GM12878 (cell line): ENCODE data around the gene TM4SF1.

ENCODE experiments used
- ATF7 ChIP-seq: fragments of 450-650 bp; IDR thresholded peaks from 2 replicates; pipeline ENCODE4 v1.6.1; 2016; ENCODE audit warnings: low read depth, mild to moderate bottlenecking
- CTCF ChIP-seq, 3 experiments: IDR thresholded peaks in 2 of 3; conservative IDR thresholded peaks in 1 of 3; 2 replicates each; pipeline ENCODE4 v1.5.1; 2011; ENCODE audit warnings: low read depth in 3 of 3, low read length in 3 of 3, mild to moderate bottlenecking in 3 of 3, control low read depth in 2 of 3, moderate library complexity in 2 of 3, inconsistent platforms in 1 of 3, mixed read lengths in 1 of 3; ENCODE audit not compliant: control insufficient read depth in 2 of 3, insufficient read depth in 1 of 3; ENCODE audit errors: extremely low read depth in 1 of 3
- EZH2 ChIP-seq: IDR thresholded peaks from 2 replicates; pipeline ENCODE4 v1.6.1; 2012; ENCODE audit warnings: low read depth, mild to moderate bottlenecking, control low read depth, inconsistent platforms, low read length, borderline replicate concordance; ENCODE audit not compliant: control insufficient read depth
- MAX ChIP-seq: IDR thresholded peaks from 2 replicates; pipeline ENCODE4 v1.6.1; 2012; ENCODE audit warnings: low read depth, low read length, improper control_type of control experiment
- RAD21 ChIP-seq: IDR thresholded peaks from 2 replicates; pipeline ENCODE4 v1.6.1; 2011; ENCODE audit warnings: mild to moderate bottlenecking, low read depth, low read length, moderate library complexity; ENCODE audit not compliant: insufficient read depth
- RCOR1 ChIP-seq: conservative IDR thresholded peaks from 2 replicates; pipeline ENCODE4 v1.6.1; 2012; ENCODE audit warnings: low read depth, low read length, improper control_type of control experiment
- REST ChIP-seq: IDR thresholded peaks from 2 replicates; pipeline ENCODE4 v1.6.1; 2012; ENCODE audit warnings: mild to moderate bottlenecking, low read depth, low read length
- TARDBP ChIP-seq: IDR thresholded peaks from 2 replicates; pipeline ENCODE4 v1.6.1; 2016; ENCODE audit warnings: borderline replicate concordance
- ZNF592 ChIP-seq: fragments of 450-650 bp; IDR thresholded peaks from 2 replicates; pipeline ENCODE4 v1.6.1; 2017; ENCODE audit warnings: mild to moderate bottlenecking, moderate library complexity

GRCh38 chr3:149400645-149401044 lies 23.2 kb upstream of the TM4SF1 start:
- TF ChIP-seq ZNF592 (no peak), MAX (no peak), EZH2 (no peak), REST (no peak), CTCF (IDR thresholded peaks at IDR 0.05 in 2 of 3, conservative IDR thresholded peaks at IDR 0.05 in 1 of 3; ENCODE audit: control insufficient read depth in 2 of 3, extremely low read depth in 1 of 3, insufficient read depth in 1 of 3, low read depth in 3 of 3, low read length in 3 of 3) (no peak), ATF7 (no peak), TARDBP (no peak), RCOR1 (no peak), RAD21 (no peak)
